ENCODE results near the gene SH3BP2.

The SH3BP2 gene

GRCh38 chr4:2791518-2792395 lies 1.1 kb upstream of the SH3BP2 start:
- in situ Hi-C loops (cut with MboI; ENCODE audit: low sequenced_read_pairs), result no loop called here
- H3K9me3 ChIP-seq, result no peaks in the 10 kb centered on the region
- no peaks in the 10 kb centered on the region for H3K36me3 ChIP-seq (replicated peaks)
- H3K27me3 ChIP-seq (ENCODE audit: low read depth), result no peaks in the 10 kb centered on the region
- H3K4me3 ChIP-seq, result no peak overlapping the region
- peaks cover 5% of the 10 kb centered on the region; the same call in 1 of the 2 replicates for H3K4me1 ChIP-seq
- DNase-seq (ENCODE audit: low spot score in 2 of 2), result no peak

GRCh38 chr4:2792396-2792710 lies 532 bp upstream of the SH3BP2 start:
- in situ Hi-C loops (cut with MboI; ENCODE audit: low sequenced_read_pairs), result no loop called here
- DNase-seq (ENCODE audit: low spot score in 2 of 2), result no peak
- Histone ChIP-seq H3K4me3 (no peak overlapping the region), H3K36me3 (replicated peaks) (no peaks in the 10 kb centered on the region), H3K4me1 (peaks cover 5% of the 10 kb centered on the region; the same call in 1 of the 2 replicates), H3K27me3 (ENCODE audit: low read depth) (no peaks in the 10 kb centered on the region), H3K9me3 (no peaks in the 10 kb centered on the region)

- no peaks in the 10 kb centered on the region for H3K36me3 ChIP-seq (replicated peaks)
- peaks cover 5% of the 10 kb centered on the region; the same call in 1 of the 2 replicates for H3K4me1 ChIP-seq
- H3K9me3 ChIP-seq, result no peaks in the 10 kb centered on the region
- H3K4me3 ChIP-seq, result peak overlapping the region; percentile 45
- DNase-seq (ENCODE audit: low spot score in 2 of 2), result peak in 1 of 2 experiments; percentile 51
- H3K27me3 ChIP-seq (ENCODE audit: low read depth), result no peaks in the 10 kb centered on the region
- in situ Hi-C loops (cut with MboI; ENCODE audit: low sequenced_read_pairs), result no loop called here
Measured at GRCh38 chr4:2793586-2794485, 951 bp downstream of the SH3BP2 start.

GRCh38 chr4:2794486-2795299 lies 1.8 kb downstream of the SH3BP2 start:
- in situ Hi-C loops (cut with MboI; ENCODE audit: low sequenced_read_pairs), result no loop called here
- no peaks in the 10 kb centered on the region for H3K36me3 ChIP-seq (replicated peaks)
- peaks cover 5% of the 10 kb centered on the region; the same call in 1 of the 2 replicates for H3K4me1 ChIP-seq
- no peak overlapping the region for H3K4me3 ChIP-seq
- H3K27me3 ChIP-seq (ENCODE audit: low read depth), result no peaks in the 10 kb centered on the region
- H3K9me3 ChIP-seq, result no peaks in the 10 kb centered on the region
- DNase-seq (ENCODE audit: low spot score in 2 of 2), result no peak

- in situ Hi-C loops (cut with MboI; ENCODE audit: low sequenced_read_pairs), result no loop called here
- DNase-seq (ENCODE audit: low spot score in 2 of 2), result no peak
- peaks cover 5% of the 10 kb centered on the region; the same call in 1 of the 2 replicates for H3K4me1 ChIP-seq
- H3K27me3 ChIP-seq (ENCODE audit: low read depth), result no peaks in the 10 kb centered on the region
- H3K36me3 ChIP-seq (replicated peaks), result no peaks in the 10 kb centered on the region
- H3K4me3 ChIP-seq, result no peak overlapping the region
- H3K9me3 ChIP-seq, result no peaks in the 10 kb centered on the region
Measured at GRCh38 chr4:2795300-2795892, 2.5 kb downstream of the SH3BP2 start.

- in situ Hi-C loops (cut with MboI; ENCODE audit: low sequenced_read_pairs), result no loop called here
- H3K4me1 ChIP-seq, result peaks cover 5% of the 10 kb centered on the region; the same call in 1 of the 2 replicates
Measured at GRCh38 chr4:2795893-2796848, 3.3 kb downstream of the SH3BP2 start.

GRCh38 chr4:2796849-2797544 lies 4.1 kb downstream of the SH3BP2 start:
- in situ Hi-C loops (cut with MboI; ENCODE audit: low sequenced_read_pairs), result no loop called here
- H3K4me3 ChIP-seq, result no peak overlapping the region
- H3K27me3 ChIP-seq (ENCODE audit: low read depth), result no peaks in the 10 kb centered on the region
- H3K4me1 ChIP-seq, result peaks cover 5% of the 10 kb centered on the region; the same call in 1 of the 2 replicates
- no peaks in the 10 kb centered on the region for H3K9me3 ChIP-seq
- H3K36me3 ChIP-seq (replicated peaks), result no peaks in the 10 kb centered on the region
- no peak for DNase-seq (ENCODE audit: low spot score in 2 of 2)

More at GRCh38 chr4:2795893-2796848, 3.3 kb downstream of the SH3BP2 start:
- no peaks in the 10 kb centered on the region for H3K27me3 ChIP-seq (ENCODE audit: low read depth)
- H3K9me3 ChIP-seq, result no peaks in the 10 kb centered on the region
- peak in 1 of 2 experiments; percentile 6 for DNase-seq (ENCODE audit: low spot score in 2 of 2)
- no peaks in the 10 kb centered on the region for H3K36me3 ChIP-seq (replicated peaks)
- H3K4me3 ChIP-seq, result no peak overlapping the region

GRCh38 chr4:2797545-2798305 lies 4.8 kb downstream of the SH3BP2 start:
- no peak overlapping the region for H3K4me3 ChIP-seq
- H3K27me3 ChIP-seq (ENCODE audit: low read depth), result no peaks in the 10 kb centered on the region
- H3K36me3 ChIP-seq (replicated peaks), result no peaks in the 10 kb centered on the region
- H3K4me1 ChIP-seq, result peaks cover 5% of the 10 kb centered on the region; the same call in 1 of the 2 replicates
- in situ Hi-C loops (cut with MboI; ENCODE audit: low sequenced_read_pairs), result no loop called here
- no peak for DNase-seq (ENCODE audit: low spot score in 2 of 2)
- no peaks in the 10 kb centered on the region for H3K9me3 ChIP-seq

GRCh38 chr4:2798399-2799223 lies 5.7 kb downstream of the SH3BP2 start:
- Histone ChIP-seq H3K27me3 (ENCODE audit: low read depth) (no peaks in the 10 kb centered on the region), H3K4me1 (peaks cover 4% of the 10 kb centered on the region; the same call in 1 of the 2 replicates), H3K4me3 (no peak overlapping the region), H3K9me3 (no peaks in the 10 kb centered on the region), H3K36me3 (replicated peaks) (no peaks in the 10 kb centered on the region)
- peak in 1 of 2 experiments; percentile 4 for DNase-seq (ENCODE audit: low spot score in 2 of 2)
- in situ Hi-C loops (cut with MboI; ENCODE audit: low sequenced_read_pairs), result no loop called here

GRCh38 chr4:2799224-2799911 lies 6.5 kb downstream of the SH3BP2 start:
- H3K36me3 ChIP-seq (replicated peaks), result no peaks in the 10 kb centered on the region

More at GRCh38 chr4:2799224-2799911, 6.5 kb downstream of the SH3BP2 start:
- in situ Hi-C loops (cut with MboI; ENCODE audit: low sequenced_read_pairs), result no loop called here
- H3K9me3 ChIP-seq, result no peaks in the 10 kb centered on the region
- H3K27me3 ChIP-seq (ENCODE audit: low read depth), result no peaks in the 10 kb centered on the region
- peak in 1 of 2 experiments; percentile 4 for DNase-seq (ENCODE audit: low spot score in 2 of 2)
- H3K4me1 ChIP-seq, result no peaks in the 10 kb centered on the region
- no peak overlapping the region for H3K4me3 ChIP-seq

Data from HAP-1 (cell line).